ENCODE measurements around the gene DNAH9.

Gene DNAH9

DNA sequence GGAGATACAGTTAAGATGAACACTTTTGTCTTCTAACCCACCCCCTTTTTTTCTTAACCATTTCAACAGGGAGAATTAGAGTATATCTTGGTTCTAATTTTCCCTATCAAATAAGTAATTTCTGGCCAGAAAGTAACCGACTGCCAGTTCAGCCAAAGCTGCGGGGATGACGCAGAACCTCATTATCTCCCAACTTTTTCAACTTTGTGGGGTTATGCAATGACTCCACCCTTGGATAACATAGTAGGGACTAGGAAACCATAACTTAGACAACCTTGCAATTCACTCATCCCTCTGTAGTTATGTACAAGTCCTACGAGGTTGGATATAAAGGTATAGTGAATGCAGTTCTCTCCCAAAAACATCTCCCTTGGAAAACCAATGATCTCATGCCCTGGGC, 215.0 kb downstream of the DNAH9 start:
- H3K4me3 ChIP-seq (replicated peaks; ENCODE audit: insufficient read depth, low read length): no peak overlapping the region
- TF ChIP-seq SPI1 (IDR thresholded peaks at IDR 0.05; ENCODE audit: borderline replicate concordance, low read depth) (no peak), GABPA (IDR thresholded peaks at IDR 0.05; ENCODE audit: low read depth) (no peak), POLR2AphosphoS5 (IDR thresholded peaks at IDR 0.05; ENCODE audit: low read depth) (no peak)
- TF ChIP-seq, protein P1, sequence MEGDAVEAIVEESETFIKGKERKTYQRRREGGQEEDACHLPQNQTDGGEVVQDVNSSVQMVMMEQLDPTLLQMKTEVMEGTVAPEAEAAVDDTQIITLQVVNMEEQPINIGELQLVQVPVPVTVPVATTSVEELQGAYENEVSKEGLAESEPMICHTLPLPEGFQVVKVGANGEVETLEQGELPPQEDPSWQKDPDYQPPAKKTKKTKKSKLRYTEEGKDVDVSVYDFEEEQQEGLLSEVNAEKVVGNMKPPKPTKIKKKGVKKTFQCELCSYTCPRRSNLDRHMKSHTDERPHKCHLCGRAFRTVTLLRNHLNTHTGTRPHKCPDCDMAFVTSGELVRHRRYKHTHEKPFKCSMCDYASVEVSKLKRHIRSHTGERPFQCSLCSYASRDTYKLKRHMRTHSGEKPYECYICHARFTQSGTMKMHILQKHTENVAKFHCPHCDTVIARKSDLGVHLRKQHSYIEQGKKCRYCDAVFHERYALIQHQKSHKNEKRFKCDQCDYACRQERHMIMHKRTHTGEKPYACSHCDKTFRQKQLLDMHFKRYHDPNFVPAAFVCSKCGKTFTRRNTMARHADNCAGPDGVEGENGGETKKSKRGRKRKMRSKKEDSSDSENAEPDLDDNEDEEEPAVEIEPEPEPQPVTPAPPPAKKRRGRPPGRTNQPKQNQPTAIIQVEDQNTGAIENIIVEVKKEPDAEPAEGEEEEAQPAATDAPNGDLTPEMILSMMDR (IDR thresholded peaks at IDR 0.05; ENCODE audit: insufficient read depth, low read length): no peak
- TF ChIP-seq, protein P2, sequence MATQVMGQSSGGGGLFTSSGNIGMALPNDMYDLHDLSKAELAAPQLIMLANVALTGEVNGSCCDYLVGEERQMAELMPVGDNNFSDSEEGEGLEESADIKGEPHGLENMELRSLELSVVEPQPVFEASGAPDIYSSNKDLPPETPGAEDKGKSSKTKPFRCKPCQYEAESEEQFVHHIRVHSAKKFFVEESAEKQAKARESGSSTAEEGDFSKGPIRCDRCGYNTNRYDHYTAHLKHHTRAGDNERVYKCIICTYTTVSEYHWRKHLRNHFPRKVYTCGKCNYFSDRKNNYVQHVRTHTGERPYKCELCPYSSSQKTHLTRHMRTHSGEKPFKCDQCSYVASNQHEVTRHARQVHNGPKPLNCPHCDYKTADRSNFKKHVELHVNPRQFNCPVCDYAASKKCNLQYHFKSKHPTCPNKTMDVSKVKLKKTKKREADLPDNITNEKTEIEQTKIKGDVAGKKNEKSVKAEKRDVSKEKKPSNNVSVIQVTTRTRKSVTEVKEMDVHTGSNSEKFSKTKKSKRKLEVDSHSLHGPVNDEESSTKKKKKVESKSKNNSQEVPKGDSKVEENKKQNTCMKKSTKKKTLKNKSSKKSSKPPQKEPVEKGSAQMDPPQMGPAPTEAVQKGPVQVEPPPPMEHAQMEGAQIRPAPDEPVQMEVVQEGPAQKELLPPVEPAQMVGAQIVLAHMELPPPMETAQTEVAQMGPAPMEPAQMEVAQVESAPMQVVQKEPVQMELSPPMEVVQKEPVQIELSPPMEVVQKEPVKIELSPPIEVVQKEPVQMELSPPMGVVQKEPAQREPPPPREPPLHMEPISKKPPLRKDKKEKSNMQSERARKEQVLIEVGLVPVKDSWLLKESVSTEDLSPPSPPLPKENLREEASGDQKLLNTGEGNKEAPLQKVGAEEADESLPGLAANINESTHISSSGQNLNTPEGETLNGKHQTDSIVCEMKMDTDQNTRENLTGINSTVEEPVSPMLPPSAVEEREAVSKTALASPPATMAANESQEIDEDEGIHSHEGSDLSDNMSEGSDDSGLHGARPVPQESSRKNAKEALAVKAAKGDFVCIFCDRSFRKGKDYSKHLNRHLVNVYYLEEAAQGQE (IDR thresholded peaks at IDR 0.05; ENCODE audit: insufficient replicate concordance, low read depth): no peak
- no peaks in the 10 kb centered on the region for H3K27me3 ChIP-seq (ENCODE audit: insufficient read depth, poor library complexity, severe bottlenecking)
- no peak for DNase-seq (ENCODE audit: low read depth in 1 of 2, low spot score in 1 of 2)
- H3K27ac ChIP-seq (replicated peaks): no peak overlapping the region

DNA sequence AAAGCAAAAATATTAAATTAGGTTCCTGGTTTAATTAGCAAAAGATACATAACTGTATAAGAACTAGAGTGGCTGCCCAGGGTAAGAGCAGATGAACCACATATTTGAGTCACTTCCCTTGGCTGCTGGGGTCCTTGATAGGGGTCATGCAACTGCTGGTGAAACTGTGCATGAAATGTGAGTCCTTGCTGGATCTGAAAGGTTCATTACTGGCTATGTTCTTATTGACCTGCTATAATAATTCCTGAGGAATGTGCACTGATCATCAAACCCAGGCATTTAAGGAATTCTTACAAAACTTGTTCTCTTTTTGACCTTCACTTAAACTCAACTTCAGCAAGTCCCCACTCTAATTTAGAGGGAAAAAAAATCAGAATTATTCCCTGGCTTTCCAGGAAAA, 215.6 kb downstream of the DNAH9 start:
- Histone ChIP-seq H3K27ac (replicated peaks) (no peak overlapping the region), H3K4me3 (replicated peaks; ENCODE audit: insufficient read depth, low read length) (no peak overlapping the region), H3K27me3 (ENCODE audit: insufficient read depth, poor library complexity, severe bottlenecking) (no peaks in the 10 kb centered on the region)
- TF ChIP-seq SPI1 (IDR thresholded peaks at IDR 0.05; ENCODE audit: borderline replicate concordance, low read depth) (no peak), POLR2AphosphoS5 (IDR thresholded peaks at IDR 0.05; ENCODE audit: low read depth) (no peak)
- TF ChIP-seq, protein P1 (IDR thresholded peaks at IDR 0.05; ENCODE audit: insufficient read depth, low read length): no peak
- no peak for DNase-seq (ENCODE audit: low read depth in 1 of 2, low spot score in 1 of 2)

DNA sequence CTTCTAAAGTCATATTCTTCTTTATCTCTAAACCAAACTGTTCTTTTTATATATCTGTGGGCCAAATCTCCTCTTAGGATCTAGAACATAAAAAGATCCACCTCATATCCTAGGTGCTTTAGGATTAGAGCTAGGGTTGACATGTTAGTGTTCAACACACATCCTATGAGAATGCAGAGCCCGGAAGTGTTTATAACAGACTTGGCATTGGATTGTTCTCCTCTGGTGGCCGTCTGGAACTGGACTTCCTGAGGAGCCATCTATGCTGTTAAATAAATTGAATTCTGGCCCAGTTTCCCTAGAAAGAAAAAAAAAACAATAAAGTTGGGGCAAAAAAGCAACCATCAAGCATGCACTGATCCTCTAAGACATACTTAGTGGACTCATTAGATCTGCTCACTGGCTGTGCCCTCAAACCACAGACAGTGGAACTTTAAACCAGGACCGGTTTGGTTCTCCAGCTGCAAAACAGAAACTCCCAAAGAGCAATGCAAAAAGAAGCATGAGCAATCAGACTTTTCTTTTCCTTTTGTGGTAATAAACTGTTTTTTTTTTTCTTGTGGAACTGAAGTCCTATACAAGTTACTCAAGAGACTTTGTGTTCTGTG, 216.5 kb downstream of the DNAH9 start:
- Histone ChIP-seq H3K4me3 (replicated peaks; ENCODE audit: insufficient read depth, low read length) (no peak overlapping the region), H3K27me3 (ENCODE audit: insufficient read depth, poor library complexity, severe bottlenecking) (no peaks in the 10 kb centered on the region), H3K27ac (replicated peaks) (no peak overlapping the region)
- DNase-seq (ENCODE audit: low read depth in 1 of 2, low spot score in 1 of 2): no peak
- TF ChIP-seq, protein P1 (IDR thresholded peaks at IDR 0.05; ENCODE audit: insufficient read depth, low read length): no peak
- no peak for TF ChIP-seq SPI1 (IDR thresholded peaks at IDR 0.05; ENCODE audit: borderline replicate concordance, low read depth)
- TF ChIP-seq POLR2AphosphoS5 (IDR thresholded peaks at IDR 0.05; ENCODE audit: low read depth): no peak
- TF ChIP-seq, protein P2 (IDR thresholded peaks at IDR 0.05; ENCODE audit: insufficient replicate concordance, low read depth): no peak
- no peak for TF ChIP-seq GABPA (IDR thresholded peaks at IDR 0.05; ENCODE audit: low read depth)

DNA sequence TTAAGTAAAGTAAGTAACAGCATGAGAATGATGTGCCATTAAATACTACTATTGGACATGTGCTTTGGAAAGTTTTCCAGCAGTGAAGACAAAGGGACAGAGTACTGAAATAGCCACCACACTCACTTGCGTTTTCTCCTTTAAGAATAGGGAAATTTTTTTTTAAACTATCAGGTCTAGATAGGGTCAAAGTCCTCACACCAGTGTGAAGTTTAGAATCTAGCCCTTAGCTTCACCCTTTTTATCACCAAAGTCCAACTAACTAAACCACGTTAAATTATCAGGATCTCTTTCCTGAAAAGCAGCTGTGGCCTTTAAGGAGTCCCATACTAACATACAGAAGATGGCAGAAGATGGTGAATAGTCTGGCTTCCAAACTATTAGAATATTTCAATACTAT, 218.1 kb downstream of the DNAH9 start:
- H3K27ac ChIP-seq (replicated peaks): no peak overlapping the region
- no peaks in the 10 kb centered on the region for H3K27me3 ChIP-seq (ENCODE audit: insufficient read depth, poor library complexity, severe bottlenecking)
- H3K4me3 ChIP-seq (replicated peaks; ENCODE audit: insufficient read depth, low read length): no peak overlapping the region
- DNase-seq (ENCODE audit: low read depth in 1 of 2, low spot score in 1 of 2): no peak
- TF ChIP-seq, protein P2 (IDR thresholded peaks at IDR 0.05; ENCODE audit: insufficient replicate concordance, low read depth): no peak
- TF ChIP-seq SPI1 (IDR thresholded peaks at IDR 0.05; ENCODE audit: borderline replicate concordance, low read depth) (no peak), POLR2AphosphoS5 (IDR thresholded peaks at IDR 0.05; ENCODE audit: low read depth) (no peak), GABPA (IDR thresholded peaks at IDR 0.05; ENCODE audit: low read depth) (no peak)
- TF ChIP-seq, protein P1 (IDR thresholded peaks at IDR 0.05; ENCODE audit: insufficient read depth, low read length): no peak
